GM12872 (cell line): ENCODE results near the gene THOC6.

Experiments used
- TF ChIP-seq, protein P1 (sequence below): IDR thresholded peaks from 3 replicates; pipeline ENCODE4 v1.5.1; 2011; ENCODE audit warnings: low read depth, mild to moderate bottlenecking, low read length, moderate library complexity; ENCODE audit not compliant: insufficient read depth

The THOC6 gene

DNA sequence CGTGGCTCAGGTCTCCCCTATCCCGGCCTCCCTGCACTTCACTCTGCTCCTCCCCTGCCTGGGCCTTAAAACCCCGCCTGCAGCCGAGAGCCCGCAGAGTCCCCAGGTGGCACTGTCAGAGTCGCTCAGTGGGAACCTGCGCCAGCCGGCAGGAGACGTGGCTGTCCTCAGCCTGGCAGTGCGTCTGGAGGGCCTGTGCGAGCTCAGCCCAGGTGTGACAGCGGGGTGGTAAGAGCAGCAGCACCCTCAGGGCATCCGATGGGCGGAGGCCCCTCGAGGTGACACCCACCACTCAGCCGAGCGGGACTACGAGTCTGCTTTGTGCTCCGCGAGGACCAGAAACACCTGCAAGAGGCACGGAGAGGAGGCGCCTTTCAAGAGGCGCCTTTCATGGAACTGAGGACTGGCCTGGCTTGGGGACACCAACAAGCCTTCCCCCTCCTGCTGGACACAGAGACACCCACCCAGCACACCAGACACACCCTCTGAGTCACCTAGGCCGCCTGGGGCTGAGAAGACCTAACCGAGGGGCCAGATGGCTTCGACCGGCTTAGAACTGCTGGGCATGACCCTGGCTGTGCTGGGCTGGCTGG lies 10.9 kb upstream of the THOC6 start, which contains the start of gene CLDN9:
Gene CLDN9, plus strand, starts transcription at position 96 of the 593 bp plus-strand sequence. Its CDS starts 440 bp downstream, at position 536.
- TF ChIP-seq, protein P1, sequence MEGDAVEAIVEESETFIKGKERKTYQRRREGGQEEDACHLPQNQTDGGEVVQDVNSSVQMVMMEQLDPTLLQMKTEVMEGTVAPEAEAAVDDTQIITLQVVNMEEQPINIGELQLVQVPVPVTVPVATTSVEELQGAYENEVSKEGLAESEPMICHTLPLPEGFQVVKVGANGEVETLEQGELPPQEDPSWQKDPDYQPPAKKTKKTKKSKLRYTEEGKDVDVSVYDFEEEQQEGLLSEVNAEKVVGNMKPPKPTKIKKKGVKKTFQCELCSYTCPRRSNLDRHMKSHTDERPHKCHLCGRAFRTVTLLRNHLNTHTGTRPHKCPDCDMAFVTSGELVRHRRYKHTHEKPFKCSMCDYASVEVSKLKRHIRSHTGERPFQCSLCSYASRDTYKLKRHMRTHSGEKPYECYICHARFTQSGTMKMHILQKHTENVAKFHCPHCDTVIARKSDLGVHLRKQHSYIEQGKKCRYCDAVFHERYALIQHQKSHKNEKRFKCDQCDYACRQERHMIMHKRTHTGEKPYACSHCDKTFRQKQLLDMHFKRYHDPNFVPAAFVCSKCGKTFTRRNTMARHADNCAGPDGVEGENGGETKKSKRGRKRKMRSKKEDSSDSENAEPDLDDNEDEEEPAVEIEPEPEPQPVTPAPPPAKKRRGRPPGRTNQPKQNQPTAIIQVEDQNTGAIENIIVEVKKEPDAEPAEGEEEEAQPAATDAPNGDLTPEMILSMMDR, result no peak

DNA sequence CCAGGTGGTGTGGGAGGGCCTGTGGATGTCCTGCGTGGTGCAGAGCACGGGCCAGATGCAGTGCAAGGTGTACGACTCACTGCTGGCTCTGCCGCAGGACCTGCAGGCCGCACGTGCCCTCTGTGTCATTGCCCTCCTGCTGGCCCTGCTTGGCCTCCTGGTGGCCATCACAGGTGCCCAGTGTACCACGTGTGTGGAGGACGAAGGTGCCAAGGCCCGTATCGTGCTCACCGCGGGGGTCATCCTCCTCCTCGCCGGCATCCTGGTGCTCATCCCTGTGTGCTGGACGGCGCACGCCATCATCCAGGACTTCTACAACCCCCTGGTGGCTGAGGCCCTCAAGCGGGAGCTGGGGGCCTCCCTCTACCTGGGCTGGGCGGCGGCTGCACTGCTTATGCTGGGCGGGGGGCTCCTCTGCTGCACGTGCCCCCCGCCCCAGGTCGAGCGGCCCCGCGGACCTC lies 10.3 kb upstream of the THOC6 start:
- TF ChIP-seq, protein P1, result no peak

DNA sequence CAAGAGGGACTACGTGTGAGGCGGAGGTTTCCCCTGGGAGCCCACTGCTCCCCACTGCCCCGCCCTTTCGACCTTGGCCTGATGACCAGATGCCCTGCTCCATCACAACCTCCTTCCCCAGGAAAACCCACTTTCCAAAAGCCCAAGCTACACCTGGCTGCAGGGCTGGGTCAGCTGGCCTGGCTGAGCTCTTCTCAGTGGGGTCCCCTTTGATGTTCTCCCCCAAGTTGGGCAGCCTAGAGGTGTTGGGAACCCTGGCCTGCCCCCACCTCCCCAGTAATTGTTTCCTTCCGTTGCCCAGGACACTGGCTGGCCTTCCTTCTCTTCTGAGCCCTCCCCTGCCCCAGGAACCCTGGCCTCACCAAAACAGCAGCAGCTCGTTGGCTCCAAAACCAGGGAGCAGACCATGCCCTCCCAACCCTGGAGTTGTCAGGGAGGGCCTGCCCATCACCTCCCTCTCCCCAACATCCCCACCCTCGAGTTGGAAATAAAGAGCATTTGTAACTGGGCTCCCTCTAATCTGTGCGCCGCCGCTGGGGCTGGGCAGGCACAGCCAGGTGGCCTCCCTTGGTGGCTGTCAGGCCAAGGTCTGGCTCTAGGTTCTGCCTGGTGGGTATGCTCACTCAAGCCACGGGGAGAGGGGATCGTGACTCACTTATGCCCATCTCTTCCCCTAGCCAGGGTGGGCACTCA lies 9.7 kb upstream of the THOC6 start:
- TF ChIP-seq, protein P1, result no peak

DNA sequence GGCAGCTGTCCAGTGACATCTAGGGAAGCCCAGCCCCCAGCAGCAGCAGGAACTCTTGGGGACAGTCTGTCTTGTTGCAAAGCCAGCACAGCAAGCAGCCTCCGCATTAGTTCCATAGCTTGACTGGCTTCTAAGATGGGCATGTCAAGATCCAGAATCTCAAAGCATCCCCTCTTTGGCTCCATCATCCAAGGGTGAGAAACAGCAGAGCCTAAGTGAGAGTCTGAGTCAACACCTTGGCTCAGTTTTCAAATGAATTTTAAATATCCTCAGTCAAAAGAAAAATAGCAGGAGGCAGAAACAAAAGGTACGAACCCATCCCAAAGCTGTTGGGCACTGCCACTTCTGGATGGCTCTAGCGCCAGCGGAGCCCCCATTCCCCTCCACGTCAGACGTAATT lies 8.9 kb upstream of the THOC6 start:
- TF ChIP-seq, protein P1, result no peak

DNA sequence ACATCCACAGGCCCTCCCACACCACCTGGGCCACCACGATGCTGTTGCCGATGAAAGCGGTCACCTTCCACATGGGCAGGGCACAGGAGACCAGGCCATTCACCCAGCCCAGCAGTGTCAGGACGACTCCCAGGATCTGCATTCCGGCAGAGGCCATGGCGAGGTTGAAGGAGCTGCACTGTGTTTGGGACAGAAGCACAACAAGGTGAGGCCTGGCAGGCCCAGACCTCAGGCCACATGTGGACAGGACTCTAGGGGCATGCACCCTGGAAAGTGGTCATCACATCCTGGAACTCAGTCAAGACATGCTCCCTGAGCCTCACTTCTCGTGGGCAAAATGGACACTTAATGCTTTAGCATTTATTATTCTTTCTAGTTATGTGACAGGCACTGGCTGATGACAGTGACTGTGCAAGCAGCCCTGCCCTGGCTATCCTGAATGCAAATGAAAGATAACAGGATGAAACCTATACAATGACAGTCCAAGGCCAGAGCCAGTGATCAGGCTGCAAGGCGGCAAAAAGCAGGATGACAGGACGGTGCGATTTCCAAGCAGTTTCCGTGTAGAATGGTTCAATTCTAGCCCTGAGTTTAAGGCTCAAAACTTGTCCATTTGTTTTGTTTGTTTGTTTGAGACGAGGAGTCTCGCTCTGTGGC lies 7.8 kb upstream of the THOC6 start:
- TF ChIP-seq, protein P1, result no peak

- TF ChIP-seq, protein P1, result no peak
Observed at GRCh38 chr16:3017344-3017743, 6.5 kb upstream of the THOC6 start.

DNA sequence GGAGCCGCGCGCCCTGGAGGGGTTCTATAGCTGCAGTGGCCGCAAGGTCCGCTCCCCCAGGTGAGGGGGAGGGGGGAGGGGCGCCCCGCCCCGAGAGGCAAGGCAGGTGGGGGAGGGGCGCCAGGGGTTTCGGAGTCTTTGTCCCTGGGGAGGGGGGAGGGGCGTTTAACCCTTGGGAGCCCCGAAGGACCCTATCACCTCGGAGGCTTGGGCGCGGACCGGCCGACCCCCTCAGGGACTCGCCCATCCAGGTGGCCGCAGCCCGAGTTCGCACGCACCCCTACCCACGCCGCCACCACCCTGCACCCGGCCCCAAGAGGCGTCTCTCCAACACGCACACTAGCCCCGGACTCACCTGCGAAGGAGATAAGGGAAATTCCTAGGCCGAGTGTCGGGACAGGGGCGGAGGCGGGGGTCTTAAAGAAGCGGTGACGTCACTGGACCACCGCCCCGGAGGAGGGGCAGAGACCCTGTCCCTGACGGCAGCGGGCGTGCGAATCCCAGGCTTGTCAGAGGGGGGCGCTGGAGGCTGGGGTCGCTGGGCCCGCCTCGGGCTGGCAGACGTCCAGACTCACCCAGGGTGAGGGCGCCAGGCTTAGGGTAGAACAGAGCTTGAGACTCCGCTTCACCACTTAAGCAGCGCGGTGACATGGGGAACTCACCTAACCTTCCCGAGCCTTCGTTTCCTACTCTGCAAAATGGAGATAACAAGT lies 5.9 kb upstream of the THOC6 start, which contains the start of gene CLDN6:
Gene CLDN6, minus strand, starts transcription at position 390 of the 713 bp plus-strand sequence. CDS start 2,162 bp downstream, outside the sequence.
- TF ChIP-seq, protein P1, result peak; percentile 50
